Raji (cell line): ENCODE data around the gene UBFD1.

ENCODE experiments used
- POLR2A ChIP-seq: IDR thresholded peaks from 2 replicates; pipeline ENCODE4 v1.6.1; 2011; ENCODE audit warnings: low read depth, low read length, control low read depth; ENCODE audit not compliant: insufficient read depth

The UBFD1 gene

GRCh38 chr16:23552161-23552560 is 5.4 kb upstream of the UBFD1 start:
- TF ChIP-seq POLR2A, result no peak

GRCh38 chr16:23554536-23554935 is 3.0 kb upstream of the UBFD1 start:
- TF ChIP-seq POLR2A, result no peak

GRCh38 chr16:23557779-23558702 is 514 bp downstream of the UBFD1 start:
- TF ChIP-seq POLR2A, result no peak

GRCh38 chr16:23561586-23561985 is 4.1 kb downstream of the UBFD1 start:
- no peak for TF ChIP-seq POLR2A

GRCh38 chr16:23562505-23562904 is 5.0 kb downstream of the UBFD1 start:
- no peak for TF ChIP-seq POLR2A

GRCh38 chr16:23563186-23563585 is 5.7 kb downstream of the UBFD1 start:
- no peak for TF ChIP-seq POLR2A

GRCh38 chr16:23564575-23565363 is 7.2 kb downstream of the UBFD1 start:
- no peak for TF ChIP-seq POLR2A

- no peak for TF ChIP-seq POLR2A
These were observed 9.2 kb downstream of the UBFD1 start for GRCh38 chr16:23566724-23567123.

GRCh38 chr16:23567602-23568001 is 10.1 kb downstream of the UBFD1 start:
- TF ChIP-seq POLR2A, result no peak

- no peak for TF ChIP-seq POLR2A
These were observed 13.6 kb downstream of the UBFD1 start for GRCh38 chr16:23570992-23571632.

GRCh38 chr16:23571895-23572294 is 14.4 kb downstream of the UBFD1 start:
- no peak for TF ChIP-seq POLR2A

- TF ChIP-seq POLR2A, result no peak
These were observed 14.9 kb downstream of the UBFD1 start for GRCh38 chr16:23572394-23572793.

- TF ChIP-seq POLR2A, result no peak
These were observed 16.3 kb downstream of the UBFD1 start for GRCh38 chr16:23573817-23574216.

GRCh38 chr16:23575834-23576233 is 18.3 kb downstream of the UBFD1 start:
- no peak for TF ChIP-seq POLR2A

GRCh38 chr16:23577493-23577892 is 20.0 kb downstream of the UBFD1 start:
- no peak for TF ChIP-seq POLR2A
